Stimulated activated naive CD4-positive, alpha-beta T cell (primary cell): ENCODE results near the gene SUN5.

ENCODE experiments used
- DNase-seq, 6 experiments: peaks; one replicate each; lab custom pipeline; 2025; lab: John Stamatoyannopoulos, UW

SUN5 gene

DNA sequence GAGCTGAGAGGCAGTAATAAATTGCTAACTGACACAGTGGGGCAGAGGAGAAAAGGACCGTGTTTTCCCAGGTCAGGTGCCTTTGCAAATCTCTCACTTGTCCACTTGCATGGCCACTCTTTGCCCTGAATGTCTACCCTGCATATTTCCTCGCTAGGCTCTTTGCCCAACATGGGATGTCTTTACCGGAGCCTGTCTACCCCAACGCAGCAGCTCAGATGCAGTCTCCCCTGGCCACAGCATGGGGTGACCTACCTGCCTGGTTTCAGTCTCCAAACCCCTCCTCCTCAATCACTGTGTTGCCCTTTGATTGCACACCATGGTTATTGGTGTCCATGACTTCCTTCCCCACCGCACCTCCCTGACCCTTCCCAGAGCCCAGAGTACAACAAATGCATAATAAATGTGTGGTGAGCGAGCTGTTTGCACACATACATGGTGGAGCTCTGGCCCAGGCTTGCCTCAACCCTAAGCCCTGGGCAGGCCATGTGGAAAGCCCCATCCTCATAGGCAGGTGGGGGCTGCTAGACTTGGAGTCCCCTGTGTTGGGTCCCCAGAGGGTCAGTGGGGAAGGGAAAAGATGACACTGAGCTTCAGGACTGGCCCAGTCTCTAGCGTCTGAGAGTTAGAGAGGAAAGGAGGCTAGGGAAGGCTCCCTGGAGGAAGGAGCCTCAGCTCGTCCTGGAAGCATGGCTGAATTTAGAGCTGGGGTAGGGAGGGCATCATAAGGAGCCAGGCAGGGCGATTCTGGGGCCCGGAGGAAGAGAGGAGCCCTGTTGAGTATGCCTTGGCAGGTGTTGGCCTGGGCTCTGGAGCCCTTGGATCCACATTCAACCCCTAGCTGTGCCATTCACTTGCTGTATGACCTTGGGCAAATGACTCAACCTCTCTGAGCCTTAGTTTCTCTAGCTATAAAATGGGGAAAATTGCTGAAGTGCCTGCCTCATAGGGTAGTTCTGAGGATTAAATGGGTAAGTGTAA is 22.8 kb upstream of the SUN5 start:
- DNase-seq: no peak

DNA sequence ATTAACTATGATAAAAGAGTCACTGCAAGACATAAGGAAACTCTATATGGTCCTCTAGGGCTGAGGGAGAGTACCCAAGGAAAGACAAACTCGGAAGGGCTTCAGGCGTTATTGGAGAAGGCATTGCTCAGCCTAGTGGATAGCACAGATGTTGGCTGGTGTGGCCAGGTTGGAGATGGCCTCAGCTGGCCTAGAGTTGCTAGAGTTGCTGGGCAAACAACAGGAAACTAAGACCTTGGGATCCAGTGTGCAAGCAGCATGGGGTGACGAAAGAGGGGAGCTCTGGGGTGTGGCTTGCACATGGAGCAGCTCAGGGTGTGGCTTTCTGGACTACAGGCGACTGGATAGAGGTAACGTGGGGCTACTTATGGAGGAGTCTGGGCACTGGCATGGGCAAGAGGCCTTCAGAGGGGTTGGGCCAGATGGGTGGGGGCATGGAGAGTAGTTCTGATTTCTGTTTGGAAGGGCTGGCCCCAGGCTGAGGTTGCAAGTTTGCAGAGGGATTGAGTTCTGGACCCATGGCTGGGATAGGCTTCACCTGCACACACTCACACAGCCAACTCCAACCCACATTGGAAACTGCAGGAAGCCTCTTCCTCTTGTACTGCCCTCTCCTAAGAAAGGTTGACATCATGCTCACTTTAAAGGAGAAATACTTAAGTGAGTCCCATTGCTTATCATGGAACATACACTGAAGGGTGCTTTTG is 22.0 kb upstream of the SUN5 start:
- no peak for DNase-seq

DNA sequence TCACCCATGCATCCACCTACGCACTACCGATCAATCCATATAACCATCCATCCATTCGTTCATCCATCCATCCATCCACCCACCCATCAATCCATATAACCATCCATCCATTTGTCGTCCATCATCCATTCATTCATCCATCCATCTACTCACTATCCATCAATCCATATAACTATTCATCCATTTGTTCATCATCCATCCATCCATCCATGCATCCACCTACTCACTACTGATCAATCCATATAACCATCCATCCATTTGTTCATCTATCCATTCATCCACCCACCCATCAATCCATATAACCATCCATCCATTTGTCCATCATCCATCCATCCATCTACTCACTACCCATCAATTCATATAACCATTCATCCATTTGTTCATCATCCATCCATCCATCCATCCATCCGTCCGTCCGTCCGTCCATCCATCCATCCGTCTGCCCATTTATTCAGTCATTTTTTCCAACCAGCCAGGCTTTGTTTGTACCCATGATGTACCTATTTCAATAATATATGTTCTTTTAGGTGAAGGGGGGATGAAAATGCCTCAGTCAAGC is 21.2 kb upstream of the SUN5 start:
- DNase-seq: no peak

DNA sequence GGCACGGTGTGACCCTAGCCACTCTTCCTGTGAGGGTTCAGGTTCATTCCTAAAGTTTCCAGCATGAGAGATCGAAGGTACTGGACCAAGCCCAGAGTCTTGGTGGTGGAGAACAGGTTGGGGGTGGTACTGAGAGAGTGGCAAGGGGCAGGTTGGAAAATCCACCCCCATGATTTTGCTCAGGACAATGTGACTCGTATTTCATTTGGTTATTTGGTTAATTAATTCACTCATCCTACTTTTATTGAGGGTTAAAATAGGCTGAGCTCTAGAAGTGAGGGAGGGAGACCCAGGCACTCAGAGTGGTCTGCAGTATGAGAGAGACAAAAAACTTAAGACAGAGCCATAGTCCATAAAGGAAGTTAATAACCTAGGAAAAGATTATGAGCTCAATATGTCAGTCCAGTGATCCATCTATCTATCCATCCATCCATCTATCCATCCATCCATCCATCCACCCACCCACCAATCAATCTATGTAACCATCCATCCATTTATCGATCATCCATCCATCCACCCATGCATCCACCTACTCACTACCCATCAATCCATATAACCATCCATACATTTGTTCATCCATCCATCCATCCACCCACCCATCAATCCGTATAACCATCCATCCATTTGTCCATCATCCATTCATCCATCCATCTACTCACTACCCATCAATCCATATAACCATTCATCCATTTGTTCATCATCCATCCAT is 20.5 kb upstream of the SUN5 start:
- DNase-seq: no peak

DNA sequence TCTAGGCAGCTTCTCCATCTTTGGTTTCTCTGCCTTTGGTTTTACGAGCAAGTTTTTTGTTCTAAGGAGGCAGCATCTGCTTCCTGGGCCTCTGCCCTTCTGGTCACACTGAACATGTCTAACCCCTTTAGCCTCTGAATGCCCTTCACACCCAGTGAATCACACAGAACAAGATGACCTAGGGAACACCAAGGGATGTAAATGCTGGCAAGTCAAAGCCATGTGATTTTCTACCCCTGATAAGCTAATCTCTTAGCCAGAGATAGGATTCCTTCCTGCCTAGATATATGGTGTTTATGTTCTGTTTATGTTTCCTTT is 20.0 kb upstream of the SUN5 start:
- DNase-seq: no peak

DNA sequence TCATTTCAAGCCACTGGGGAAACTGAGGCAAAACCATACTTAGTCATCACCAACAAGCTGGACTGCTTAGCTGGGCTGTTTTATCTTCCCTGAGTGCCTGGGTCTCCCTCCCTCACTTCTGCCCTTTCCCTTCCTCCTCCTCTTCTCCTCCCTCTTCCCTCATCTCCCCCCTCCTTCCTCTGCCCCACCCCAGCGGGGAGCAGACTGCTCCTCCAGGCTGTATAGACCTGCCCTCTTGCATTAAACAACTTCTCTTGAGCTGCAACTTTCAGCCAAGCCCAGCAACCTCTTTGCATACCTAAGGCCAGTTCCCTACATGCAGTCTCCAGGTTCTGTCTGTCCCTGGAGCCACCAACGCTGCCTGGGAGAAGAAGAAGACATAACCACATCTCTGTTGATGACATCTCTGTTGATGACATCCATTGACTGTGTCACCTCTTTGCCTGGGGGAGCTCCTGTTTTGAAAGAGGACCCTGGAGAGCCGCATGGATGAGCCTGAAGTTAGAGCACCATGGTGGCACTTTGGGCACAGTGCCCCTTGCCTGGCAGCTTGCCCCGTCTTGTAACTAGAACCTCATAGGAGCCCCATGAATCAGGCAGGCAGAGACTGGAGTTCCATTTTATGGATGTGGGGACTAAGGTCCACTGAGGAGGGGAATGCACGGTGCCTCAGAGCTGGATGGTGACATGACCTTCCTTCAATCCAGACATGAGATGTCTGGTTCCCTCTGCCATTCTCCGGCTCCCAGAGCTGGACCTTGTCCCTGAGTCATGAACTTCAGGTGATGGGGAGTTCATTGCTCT is 19.4 kb upstream of the SUN5 start:
- no peak for DNase-seq

DNA sequence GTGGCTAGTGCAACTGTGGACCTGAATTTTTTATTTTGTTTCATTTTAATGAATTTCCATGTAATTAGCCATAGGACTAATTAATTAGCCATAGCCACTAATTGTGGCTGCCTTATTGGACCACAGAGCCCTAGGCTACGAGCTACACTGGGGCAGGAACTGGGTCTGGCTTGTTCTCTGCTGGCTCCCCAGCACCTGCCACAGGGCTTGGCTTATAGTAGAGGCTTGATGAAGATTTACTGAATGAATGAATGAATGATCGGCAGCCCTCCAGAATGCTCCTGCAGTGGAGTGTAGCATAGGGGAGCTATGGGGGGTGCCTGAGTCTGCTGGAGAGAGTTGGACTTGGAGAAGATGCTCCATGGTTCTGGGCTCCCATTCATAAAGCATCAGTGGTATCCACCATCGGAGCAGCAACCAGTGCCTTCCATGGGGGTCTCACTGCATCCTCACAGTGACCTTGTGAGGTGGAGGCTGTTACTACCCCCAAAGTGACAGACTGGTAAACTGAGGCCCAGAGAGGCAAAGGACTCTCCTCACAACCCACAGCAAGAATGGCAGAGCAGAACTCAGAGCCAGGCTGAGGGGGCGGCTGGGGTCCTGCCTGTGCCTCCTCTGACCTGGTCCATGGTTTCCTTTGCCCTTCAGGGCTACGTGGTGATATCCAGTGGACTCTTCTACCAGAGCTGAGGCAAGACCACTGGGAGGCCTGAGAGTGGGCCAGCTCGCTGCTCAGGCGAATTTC is 18.6 kb upstream of the SUN5 start:
- no peak for DNase-seq

DNA sequence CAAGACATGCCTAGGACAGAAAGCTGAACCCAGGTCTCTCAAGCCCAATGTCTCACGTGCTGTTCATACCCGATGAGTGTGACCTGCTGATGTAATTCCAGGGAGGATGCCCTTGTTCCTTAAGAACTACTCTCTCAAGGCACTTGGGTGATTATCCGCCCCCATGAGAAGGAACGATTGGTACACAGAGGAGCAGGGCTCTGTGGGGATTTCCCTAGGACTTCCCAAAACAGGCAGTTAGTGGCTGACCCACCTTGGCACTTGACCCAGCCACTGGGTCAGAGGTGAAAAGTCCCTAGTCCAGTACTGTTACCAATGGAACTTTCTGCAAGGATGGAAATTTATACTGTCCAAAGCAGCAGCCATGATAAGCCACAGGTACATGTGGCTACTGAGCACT is 18.1 kb upstream of the SUN5 start:
- no peak for DNase-seq

DNA sequence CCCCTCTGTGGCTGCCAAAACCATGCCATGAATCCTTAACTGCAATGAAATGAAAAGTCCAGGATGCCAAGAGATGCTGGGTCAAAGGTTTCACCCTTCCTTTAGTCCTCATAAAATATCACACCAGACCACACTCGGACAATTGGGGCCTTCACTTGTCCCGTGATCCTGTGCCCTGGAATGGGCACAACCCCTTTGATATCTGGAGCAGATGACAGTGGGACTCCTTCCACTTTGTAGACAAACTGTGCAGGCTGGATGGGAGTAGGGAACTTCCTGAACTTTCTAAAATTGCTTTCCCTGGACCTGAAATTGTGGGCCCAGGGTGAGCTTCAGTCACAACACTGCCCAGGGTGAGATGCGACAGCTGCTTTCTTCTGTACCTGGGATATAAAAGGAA is 17.6 kb upstream of the SUN5 start:
- DNase-seq: no peak

DNA sequence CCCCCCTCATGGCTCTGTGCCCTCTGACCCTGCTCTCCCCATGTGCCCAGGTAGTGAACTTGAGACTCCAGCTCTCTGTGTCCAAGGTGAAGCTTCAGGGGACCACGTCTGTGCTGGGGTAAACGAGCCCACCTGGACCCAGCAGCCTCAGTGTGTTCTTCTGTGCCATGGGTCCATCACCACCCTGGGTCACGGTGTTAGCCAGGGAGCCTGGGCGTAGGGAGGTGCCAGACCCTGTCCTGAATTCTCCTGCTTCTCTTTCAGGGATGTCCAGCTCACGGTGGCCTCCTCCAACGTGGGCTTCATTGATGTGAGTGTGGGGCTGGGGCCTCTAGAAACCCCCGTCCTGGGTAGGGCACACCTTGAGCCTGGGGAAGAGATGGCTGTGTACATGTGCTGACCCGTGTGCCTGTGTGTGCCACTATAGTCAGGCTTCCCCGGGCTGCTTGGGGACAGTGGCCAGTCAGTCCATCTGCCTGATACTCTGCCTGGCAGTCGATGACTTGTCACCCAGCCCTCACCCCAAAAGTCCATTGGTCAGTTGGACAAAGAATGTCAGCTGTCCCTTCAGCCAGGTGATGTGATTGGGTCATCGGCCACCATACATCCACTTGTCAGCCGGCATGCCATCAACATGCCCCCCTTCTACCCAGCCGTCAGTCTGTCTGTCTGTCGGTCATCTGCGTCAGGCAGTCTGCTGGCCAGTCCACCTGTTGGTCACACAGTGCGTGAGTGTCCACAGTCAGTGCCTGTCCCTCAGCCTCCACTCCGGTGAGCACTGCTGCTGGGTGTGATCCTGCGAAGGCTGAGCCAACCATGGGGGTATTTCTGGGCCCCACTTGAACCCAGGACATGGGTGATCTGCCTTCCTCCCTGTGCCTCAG is 16.3 kb upstream of the SUN5 start:
- no peak for DNase-seq

DNA sequence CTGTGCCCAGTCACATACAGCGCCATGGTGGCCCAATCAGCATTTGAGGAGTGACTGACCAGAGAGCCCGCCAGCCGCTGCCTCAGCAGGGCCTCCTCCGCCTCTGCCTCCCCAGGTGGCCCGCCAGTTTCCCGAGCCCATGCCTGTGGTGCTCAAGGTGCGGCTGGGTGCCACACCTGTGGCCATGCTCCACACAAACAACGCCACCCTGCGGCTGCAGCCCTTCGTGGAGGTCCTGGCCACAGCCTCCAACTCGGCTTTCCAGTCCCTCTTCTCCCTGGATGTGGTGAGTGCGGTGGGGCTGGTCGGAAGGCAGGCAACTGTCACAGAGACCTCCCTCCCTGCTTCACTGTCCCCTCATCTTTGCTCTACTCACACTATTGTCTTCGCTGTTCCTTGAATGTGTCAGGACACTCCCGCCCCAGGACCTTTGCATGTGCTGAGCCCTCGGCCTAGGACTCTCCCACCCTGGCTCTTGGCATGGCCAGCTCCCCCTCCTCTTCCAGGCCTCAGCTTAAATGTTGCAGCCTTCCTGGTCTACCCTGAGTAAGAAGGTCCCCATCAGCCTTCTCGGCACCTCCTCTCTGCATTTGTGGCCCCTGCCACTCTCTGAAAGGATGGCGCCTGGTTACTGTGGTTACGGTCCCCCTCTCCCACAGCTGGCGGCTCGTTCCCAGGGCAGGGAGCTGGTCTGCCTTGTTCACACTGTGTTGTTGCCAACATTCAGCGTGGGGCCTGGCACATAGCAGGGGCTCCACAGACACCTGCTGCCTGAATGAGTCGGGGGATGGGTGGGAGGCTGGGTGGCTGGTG is 15.4 kb upstream of the SUN5 start:
- no peak for DNase-seq

DNA sequence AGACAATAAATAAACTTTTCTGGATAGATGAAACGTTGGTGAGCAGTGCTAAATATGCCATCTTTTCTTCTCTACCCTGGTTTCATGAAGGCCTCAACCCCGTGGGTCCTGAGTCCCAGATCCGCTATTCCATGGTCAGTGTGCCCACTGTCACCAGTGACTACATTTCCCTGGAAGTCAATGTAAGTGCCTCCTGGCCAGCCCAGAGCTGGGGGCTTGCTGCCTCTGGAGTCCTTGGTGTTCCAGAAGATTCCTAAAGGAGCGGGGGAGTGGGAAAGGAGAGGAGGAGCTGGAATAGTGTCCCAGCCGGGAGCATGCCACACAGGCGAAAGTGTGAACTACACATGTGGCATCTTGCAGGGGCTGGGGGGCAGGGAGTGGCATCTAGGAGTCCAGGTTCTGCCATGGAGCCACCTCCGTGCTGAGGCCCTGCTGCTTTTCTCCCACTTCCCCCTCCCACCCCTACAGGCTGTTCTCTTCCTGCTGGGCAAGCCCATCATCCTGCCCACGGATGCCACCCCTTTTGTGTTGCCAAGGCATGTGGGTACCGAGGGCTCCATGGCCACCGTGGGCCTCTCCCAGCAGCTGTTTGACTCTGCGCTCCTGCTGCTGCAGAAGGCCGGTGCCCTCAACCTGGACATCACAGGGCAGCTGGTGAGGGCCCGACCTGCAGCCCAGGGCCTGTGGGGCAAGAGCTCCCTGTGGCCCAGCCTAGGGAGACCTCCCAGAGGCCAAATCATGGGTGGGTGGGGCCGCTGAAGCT is 14.1 kb upstream of the SUN5 start:
- DNase-seq: no peak

DNA sequence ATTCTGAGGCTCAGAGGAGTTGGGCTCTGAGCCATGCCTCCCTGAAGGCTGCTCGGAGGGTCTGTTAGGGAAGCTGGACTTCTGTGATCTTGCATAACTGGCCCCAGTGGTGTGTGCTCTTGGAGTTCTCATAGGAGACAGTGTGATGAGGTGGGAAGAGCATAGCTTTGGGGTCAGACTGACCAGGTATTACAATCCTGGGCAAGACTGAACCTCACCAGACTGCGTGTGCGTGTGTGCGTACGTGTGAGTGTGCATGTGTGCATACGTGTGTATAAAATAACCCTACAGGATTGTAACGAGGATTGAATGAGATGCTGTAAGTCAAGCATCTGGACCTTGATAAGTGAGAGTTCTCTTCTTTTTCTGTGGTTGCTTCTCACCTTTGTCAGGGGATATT is 13.3 kb upstream of the SUN5 start:
- DNase-seq: no peak

DNA sequence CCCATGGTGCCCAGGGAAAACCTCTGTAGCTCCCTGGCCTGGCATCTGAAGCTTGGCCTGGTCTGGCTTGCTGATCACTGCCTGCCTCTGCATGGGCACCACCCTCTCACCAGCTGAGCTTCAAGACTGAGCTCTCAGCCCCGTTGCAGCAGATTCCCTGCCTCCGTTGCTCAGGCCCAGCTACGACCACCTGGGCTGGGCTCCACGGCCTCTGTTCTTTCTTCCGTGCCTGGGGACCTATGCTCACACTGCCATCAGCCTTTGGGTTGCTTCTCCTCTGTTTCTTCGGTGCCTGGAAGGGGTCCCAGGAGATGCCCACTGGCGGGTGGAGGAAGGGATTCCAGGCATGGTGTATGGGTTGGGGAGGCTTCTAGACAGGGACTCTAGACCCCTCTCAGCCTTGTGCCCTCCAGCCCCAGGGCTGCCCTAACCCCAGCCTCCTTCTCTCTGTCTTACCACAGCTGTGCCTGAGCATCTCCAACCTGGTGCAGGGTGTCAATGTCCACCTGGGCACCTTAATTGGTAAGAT is 12.4 kb upstream of the SUN5 start:
- no peak for DNase-seq

DNA sequence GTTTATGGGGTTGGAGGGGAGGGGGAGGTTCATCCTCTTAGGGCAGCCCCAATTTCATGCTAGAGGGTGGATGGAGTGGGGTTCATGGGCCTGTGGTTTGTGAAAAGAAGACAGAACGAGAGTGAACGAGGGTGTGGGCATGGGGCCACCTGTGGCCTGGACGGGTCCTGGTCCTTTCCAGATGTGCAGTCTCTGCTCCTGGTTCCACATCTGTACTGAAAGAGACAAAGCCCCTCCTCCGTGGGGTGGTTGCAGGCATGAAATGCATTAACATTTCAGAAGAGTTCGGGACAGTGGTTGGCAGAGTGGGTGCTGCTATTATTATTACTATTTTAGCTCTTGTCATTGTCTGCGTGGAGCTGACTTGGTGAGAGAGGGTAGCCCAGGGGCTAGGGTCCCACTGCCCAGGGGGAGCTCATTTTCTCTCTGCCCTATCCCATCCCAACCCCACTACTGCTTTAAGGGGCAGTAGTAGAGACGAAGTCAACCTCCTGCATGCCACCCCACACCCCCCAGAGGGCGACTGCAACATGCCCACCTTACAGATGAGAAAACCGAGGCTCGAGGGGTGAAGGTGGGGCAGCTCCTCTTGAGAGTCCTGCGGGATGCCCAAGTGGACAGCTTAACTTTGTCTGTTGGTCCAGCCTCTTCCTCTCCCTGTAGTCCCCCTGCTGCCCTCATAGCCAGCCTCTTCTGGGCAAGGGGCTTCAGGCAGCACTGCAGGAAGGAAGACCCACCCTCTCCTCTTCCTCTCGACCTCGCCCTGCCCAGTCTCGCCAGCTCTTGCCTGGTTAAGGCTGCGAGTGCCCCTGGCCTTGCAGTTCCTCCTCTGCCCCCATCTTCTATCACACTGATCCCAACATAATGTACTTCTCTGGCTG is 11.7 kb upstream of the SUN5 start:
- no peak for DNase-seq

DNA sequence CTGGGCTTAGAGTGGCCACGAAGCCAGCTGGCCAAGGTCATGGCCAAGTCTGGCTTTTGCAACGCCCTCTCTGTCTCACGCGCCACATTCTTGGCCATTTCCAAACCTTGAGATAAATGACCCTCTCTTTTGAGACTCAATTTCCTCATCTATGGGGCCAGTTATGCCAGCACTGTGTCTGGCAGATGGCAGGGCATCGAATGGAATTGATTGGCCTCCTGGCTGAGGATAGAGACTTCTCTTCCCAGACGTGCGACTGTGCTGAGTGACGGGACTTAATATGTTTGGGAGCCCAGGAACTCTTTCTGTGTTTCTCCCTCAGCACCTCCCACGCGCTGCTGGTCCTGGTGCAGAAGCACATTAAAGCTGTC is 10.9 kb upstream of the SUN5 start:
- DNase-seq: no peak
